AG04450 (cell line): ENCODE measurements around the gene LAMB3. TPM values are rescaled to one million over a fixed set of nuclear protein-coding genes. Genes with fewer than 3 reads are reported as not detected.

Experiments used
- CTCF ChIA-PET: fragments of 300-600, 350-600 bp; formaldehyde crosslinking; extraction: SDS; loops from one replicate; lab custom pipeline; 2022; ENCODE audit warnings: antibody characterized with exemption, inconsistent platforms; lab: Charles Lee
- POLR2A ChIA-PET: fragments of 350-600 bp; formaldehyde crosslinking; extraction: SDS; loops from one replicate; lab custom pipeline; 2021; ENCODE audit warnings: antibody characterized with exemption, inconsistent platforms; lab: Yijun Ruan, JAX
- DNase-seq: peaks from one replicate; pipeline ENCODE4 v3.0.0-alpha.2; 2011; ENCODE audit warnings: low read depth, low spot score
- H3K27ac ChIP-seq: one replicate; pipeline ENCODE4 v1.5.1; 2012; ENCODE audit warnings: low read depth, low read length, control low read depth
- H3K27me3 ChIP-seq: one replicate; pipeline ENCODE4 v1.6.0; 2012; ENCODE audit warnings: low read length; ENCODE audit not compliant: control insufficient read depth, insufficient read depth
- H3K4me3 ChIP-seq: 2 replicates; pipeline ENCODE4 v1.5.1; 2011; ENCODE audit warnings: mild to moderate bottlenecking, low read depth, low read length, control low read depth
- H3K9me3 ChIP-seq: 2 replicates; pipeline ENCODE4 v1.5.1; 2012; ENCODE audit warnings: low read length; ENCODE audit not compliant: control insufficient read depth, insufficient read depth
- CTCF ChIP-seq: IDR thresholded peaks from 2 replicates; pipeline ENCODE4 v1.5.1; 2011; ENCODE audit warnings: low read depth, low read length, control low read depth, inconsistent platforms
- polyA plus RNA-seq: library from polyadenylated mRNA; depleted of rRNA; stranded (reverse); fragments of >200 nt; gene quantifications from 2 replicates; pipeline ENCODE4 v1.2.3, GENCODE V29; 2011

LAMB3 gene
- polyA plus RNA-seq, 1 experiment, result 2.6 TPM

- Histone ChIP-seq H3K9me3 (no peaks in the 10 kb centered on the region; the same call in 1 of the 2 replicates), H3K27ac (no peak overlapping the region), H3K27me3 (peaks cover 2% of the 10 kb centered on the region), H3K4me3 (peak overlapping the region; percentile 25; the same call in 1 of the 2 replicates)
- no peak for DNase-seq
- ChIA-PET POLR2A (no interaction called here), CTCF (interaction anchor here (0.6 to 14.9 kb wide), 10 partner anchors 10 to 337 kb away, joined by 3 to 159 read pairs (median 6); no protein-coding TSS in a partner anchor)
- no peak for TF ChIP-seq CTCF
Measured at GRCh38 chr1:209585197-209585596, 67.0 kb downstream of the LAMB3 start.

DNA sequence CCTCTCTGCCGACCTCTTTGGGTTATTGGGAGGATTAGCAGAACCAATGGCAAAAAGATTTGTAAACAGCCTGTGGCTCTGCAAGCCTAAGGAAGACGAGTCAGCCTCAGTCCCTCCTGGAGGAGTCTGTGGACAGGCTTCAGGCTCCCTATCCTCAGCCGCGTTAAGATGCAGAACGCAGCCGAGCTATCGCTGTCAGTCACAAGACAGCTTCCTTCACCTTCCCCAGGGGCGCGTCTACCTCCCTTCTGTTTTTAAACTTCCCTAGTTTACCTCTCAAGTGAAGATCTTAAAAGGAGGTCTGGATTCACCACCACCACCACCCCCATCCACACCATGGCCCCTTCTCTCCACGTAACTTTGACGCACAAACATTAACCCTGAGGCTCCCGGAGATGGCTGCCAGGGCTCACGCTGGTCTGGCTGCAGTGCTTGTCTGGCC lies 68.0 kb downstream of the LAMB3 start:
- Histone ChIP-seq H3K4me3 (peak overlapping the region; percentile 57), H3K9me3 (no peaks in the 10 kb centered on the region; the same call in 1 of the 2 replicates), H3K27ac (no peak overlapping the region), H3K27me3 (peaks cover 2% of the 10 kb centered on the region)
- ChIA-PET POLR2A (no interaction called here), CTCF (interaction anchor here (1.0 to 14.9 kb wide), 12 partner anchors 9 to 230 kb away, joined by 3 to 159 read pairs (median 12); no protein-coding TSS in a partner anchor)
- DNase-seq, result no peak
- TF ChIP-seq CTCF, result no peak

GRCh38 chr1:209583408-209583807 lies 68.8 kb downstream of the LAMB3 start, which contains the start of gene CAMK1G:
TSS of gene CAMK1G (plus strand) at chr1:209583714. CDS start at chr1:209594984, 11,270 bp downstream.
- TF ChIP-seq CTCF, result no peak
- DNase-seq, result peak; percentile 54
- Histone ChIP-seq H3K27ac (no peak within 1 kb of the TSS), H3K4me3 (peak within 1 kb of the TSS; percentile 57), H3K9me3 (no peaks in the 10 kb centered on the region; the same call in 1 of the 2 replicates), H3K27me3 (peaks cover 2% of the 10 kb centered on the region)
- POLR2A ChIA-PET, result no interaction called here
- CTCF ChIA-PET, result interaction anchor here (1.0 to 14.9 kb wide), 11 partner anchors 8 to 229 kb away, joined by 3 to 159 read pairs (median 16); no protein-coding TSS in a partner anchor

DNA sequence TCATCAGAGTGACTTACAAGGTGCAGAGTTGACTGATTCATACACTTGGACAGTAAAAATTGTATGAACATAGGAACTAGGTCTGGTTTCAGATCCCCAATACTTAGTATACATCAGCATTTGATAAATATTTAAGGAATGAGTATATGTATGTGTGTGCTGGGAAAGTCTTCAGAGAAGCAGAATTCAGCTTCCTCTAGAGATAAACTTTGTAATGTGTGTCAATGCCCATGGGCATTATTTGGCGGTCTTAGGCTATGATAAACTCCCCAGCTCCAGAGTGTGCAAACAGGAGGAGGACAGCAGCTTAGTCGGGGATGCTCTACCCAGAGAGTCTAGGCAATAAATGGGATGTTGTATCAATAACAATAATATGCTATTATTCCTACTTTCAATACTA lies 71.6 kb downstream of the LAMB3 start:
- Histone ChIP-seq H3K27ac (no peak overlapping the region), H3K9me3 (no peaks in the 10 kb centered on the region), H3K4me3 (no peak overlapping the region), H3K27me3 (peaks cover 2% of the 10 kb centered on the region)
- no peak for TF ChIP-seq CTCF
- CTCF ChIA-PET, result interaction anchor here (1.0 to 14.9 kb wide), 4 partner anchors 14 to 168 kb away, joined by 4 to 159 read pairs (median 10); no protein-coding TSS in a partner anchor
- POLR2A ChIA-PET, result no interaction called here
- DNase-seq, result no peak

- Histone ChIP-seq H3K9me3 (no peaks in the 10 kb centered on the region), H3K27me3 (peaks cover 15% of the 10 kb centered on the region), H3K4me3 (no peak overlapping the region), H3K27ac (no peak overlapping the region)
- CTCF ChIA-PET, result interaction anchor here (0.8 to 14.9 kb wide), 21 partner anchors 11 to 249 kb away, joined by 3 to 159 read pairs (median 7); no protein-coding TSS in a partner anchor
- no peak for TF ChIP-seq CTCF
- POLR2A ChIA-PET, result no interaction called here
- DNase-seq, result no peak
Measured at GRCh38 chr1:209577346-209577745, 74.9 kb downstream of the LAMB3 start.
